NCI-H1694 (cell line): ENCODE data around the gene TNNI2.

Experiments used
- DNase-seq: peaks from one replicate; lab custom pipeline; 2025; lab: John Stamatoyannopoulos, UW

Gene TNNI2

GRCh38 chr11:1847006-1847735 is 8.4 kb downstream of the TNNI2 start:
- no peak for DNase-seq

GRCh38 chr11:1847926-1848639 is 9.3 kb downstream of the TNNI2 start:
- DNase-seq = no peak

- DNase-seq = no peak
Observed at GRCh38 chr11:1848640-1849430, 10.1 kb downstream of the TNNI2 start.

- DNase-seq = no peak
Observed at GRCh38 chr11:1851468-1852180, 12.8 kb downstream of the TNNI2 start.

- DNase-seq = no peak
Observed at GRCh38 chr11:1852271-1852876, 13.6 kb downstream of the TNNI2 start.

GRCh38 chr11:1852877-1853276 is 14.1 kb downstream of the TNNI2 start, which contains the start of gene LSP1:
Gene LSP1 (plus strand): TSS chr11:1853084. CDS start chr11:1853145, 61 bp downstream.
- DNase-seq = no peak

GRCh38 chr11:1853376-1854131 is 14.8 kb downstream of the TNNI2 start:
- DNase-seq = no peak

GRCh38 chr11:1854132-1854948 is 15.6 kb downstream of the TNNI2 start:
- no peak for DNase-seq

- DNase-seq = no peak
Observed at GRCh38 chr11:1854949-1855885, 16.4 kb downstream of the TNNI2 start.

- DNase-seq = no peak
Observed at GRCh38 chr11:1855886-1856265, 17.1 kb downstream of the TNNI2 start.

GRCh38 chr11:1856306-1857005 is 17.7 kb downstream of the TNNI2 start:
- no peak for DNase-seq

- DNase-seq = no peak
Observed at GRCh38 chr11:1857064-1857463, 18.3 kb downstream of the TNNI2 start.

GRCh38 chr11:1858154-1858553 is 19.4 kb downstream of the TNNI2 start:
- DNase-seq = no peak

- DNase-seq = no peak
Observed at GRCh38 chr11:1858576-1858975, 19.8 kb downstream of the TNNI2 start.

- no peak for DNase-seq
Observed at GRCh38 chr11:1859004-1859403, 20.2 kb downstream of the TNNI2 start.

GRCh38 chr11:1860108-1860507 is 21.3 kb downstream of the TNNI2 start:
- DNase-seq = no peak

GRCh38 chr11:1861435-1862411 is 22.9 kb downstream of the TNNI2 start:
- no peak for DNase-seq
